Effector memory CD8-positive, alpha-beta T cell (primary cell): Measurements from ENCODE around the gene YIPF6.
"Not testable (repeated sequence)": the region's sequence is repeated elsewhere in the genome, so short reads cannot be mapped to it uniquely, and the experiment has no call there.

Source experiments
- ATAC-seq: fragments of 150-1000 bp; cut with Tn5 transposase; replicated peaks from 2 replicates; pipeline ENCODE4 v1.10.0; 2021; ENCODE audit warnings: mild to moderate bottlenecking, moderate library complexity
- DNase-seq, 3 experiments: peaks; one replicate each; pipeline ENCODE4 v3.0.0; 2021
- H3K27ac Mint-ChIP-seq, 2 donors: one replicate each; pipeline ENCODE4 v1.8.0; 2022; ENCODE audit warnings: mild to moderate bottlenecking in 2 of 2, mixed read lengths in 2 of 2, moderate library complexity in 2 of 2
- H3K27me3 Mint-ChIP-seq, 2 donors: one replicate each; pipeline ENCODE4 v1.8.0; 2022; ENCODE audit warnings: mixed read lengths in 2 of 2
- H3K36me3 Mint-ChIP-seq: one replicate; pipeline ENCODE4 v1.8.0; 2022; ENCODE audit warnings: mild to moderate bottlenecking, moderate library complexity, mixed read lengths; ENCODE audit not compliant: insufficient read depth
- H3K4me1 Mint-ChIP-seq, 2 donors: one replicate each; pipeline ENCODE4 v1.8.0; 2022; ENCODE audit warnings: low read depth in 2 of 2, mixed read lengths in 2 of 2
- H3K4me3 Mint-ChIP-seq, 2 donors: one replicate each; pipeline ENCODE4 v1.8.0; 2022; ENCODE audit warnings: mild to moderate bottlenecking in 2 of 2, mixed read lengths in 2 of 2, moderate library complexity in 2 of 2
- H3K9me3 Mint-ChIP-seq, 2 donors: one replicate each; pipeline ENCODE4 v1.8.0; 2022; ENCODE audit warnings: mixed read lengths in 2 of 2
- total RNA-seq, 9 experiments: gene quantifications; one replicate each; lab custom pipeline; 2026; lab: John Stamatoyannopoulos, UW

YIPF6 gene
- 19.6 to 41.9 (median 37.1) reads per million in 9 experiments for total RNA-seq

DNA sequence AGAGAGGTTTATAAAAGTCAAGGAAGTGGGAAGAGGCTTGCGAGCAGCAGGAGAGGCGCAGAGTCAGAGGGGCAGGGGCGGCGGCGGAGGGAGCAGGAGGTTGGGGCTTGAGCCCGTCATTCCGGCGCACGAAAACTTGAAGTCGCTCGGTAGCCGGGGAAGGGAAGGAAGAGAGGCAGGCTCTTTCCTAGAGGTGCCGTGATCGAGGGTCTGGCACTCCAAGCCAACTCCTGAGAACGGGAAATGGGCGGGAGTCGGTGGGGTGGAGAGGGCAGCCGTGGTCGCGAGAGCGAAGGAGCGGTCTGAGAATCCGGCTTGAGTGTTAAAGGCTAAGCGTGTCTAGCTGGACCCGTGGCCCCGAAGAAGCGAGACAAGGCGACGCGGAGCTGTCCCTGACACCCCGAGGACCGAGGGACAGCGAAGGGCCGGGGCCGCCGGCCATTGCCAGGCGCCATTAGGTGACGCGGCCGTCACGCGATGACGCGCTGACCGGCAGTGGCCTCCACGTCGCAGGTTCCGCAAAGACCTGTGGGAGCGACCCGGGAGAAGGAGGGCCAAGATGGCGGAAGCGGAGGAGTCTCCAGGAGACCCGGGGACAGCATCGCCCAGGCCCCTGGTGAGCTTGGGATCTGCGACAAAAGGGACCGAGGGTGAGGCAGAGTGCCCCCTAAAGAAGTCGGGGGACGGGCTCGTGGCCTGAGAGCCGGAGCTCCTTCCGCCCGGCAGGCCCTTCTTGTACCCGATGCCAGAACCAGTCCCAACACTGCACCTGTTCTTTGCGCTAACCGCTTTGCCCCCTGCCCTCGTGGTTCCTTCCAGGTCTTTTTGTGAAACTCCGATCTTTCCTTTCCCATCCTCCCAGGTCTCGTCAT lies at the start of gene YIPF6:
Gene YIPF6 (plus strand): TSS at position 544 of the 872 bp plus-strand sequence. CDS start 16 bp downstream, at position 560.
- Mint-ChIP-seq H3K36me3 (peaks cover 4% of the 10 kb centered on the region), H3K4me1 (peaks cover 15 to 17% of the 10 kb centered on the region in 2 donors), H3K9me3 (no peaks in the 10 kb centered on the region), H3K4me3 (peak within 1 kb of the TSS; percentile 97), H3K27ac (peak within 1 kb of the TSS; percentile 99), H3K27me3 (peaks cover 6 to 10% of the 10 kb centered on the region in 2 donors)
- peak; percentile 91 for ATAC-seq
- peak; percentile 25 to 45 (median 42) for DNase-seq

- Mint-ChIP-seq H3K4me1 (no peaks in the 10 kb centered on the region), H3K4me3 (no peak overlapping the region), H3K9me3 (no peaks in the 10 kb centered on the region), H3K36me3 (no peaks in the 10 kb centered on the region), H3K27ac (no peak overlapping the region), H3K27me3 (no peaks in the 10 kb centered on the region)
- no peak for ATAC-seq
- DNase-seq = no peak
These were observed 47.1 kb upstream of the YIPF6 start for GRCh38 chrX:68451720-68452119.

- Mint-ChIP-seq H3K36me3 (no peaks in the 10 kb centered on the region), H3K27ac (no peak overlapping the region), H3K27me3 (no peaks in the 10 kb centered on the region), H3K4me3 (no peak overlapping the region), H3K9me3 (no peaks in the 10 kb centered on the region), H3K4me1 (no peaks in the 10 kb centered on the region)
- ATAC-seq (no peak), DNase-seq (no peak)
These were observed 44.2 kb upstream of the YIPF6 start for GRCh38 chrX:68454476-68455150.

GRCh38 chrX:68455151-68455510 lies 43.7 kb upstream of the YIPF6 start:
- H3K4me1 Mint-ChIP-seq = no peaks in the 10 kb centered on the region
- ATAC-seq = no peak
- H3K4me3 Mint-ChIP-seq = no peak overlapping the region
- H3K27me3 Mint-ChIP-seq = no peaks in the 10 kb centered on the region
- DNase-seq = no peak
- no peaks in the 10 kb centered on the region for H3K9me3 Mint-ChIP-seq
- H3K36me3 Mint-ChIP-seq = no peaks in the 10 kb centered on the region
- H3K27ac Mint-ChIP-seq = no peak overlapping the region

DNA sequence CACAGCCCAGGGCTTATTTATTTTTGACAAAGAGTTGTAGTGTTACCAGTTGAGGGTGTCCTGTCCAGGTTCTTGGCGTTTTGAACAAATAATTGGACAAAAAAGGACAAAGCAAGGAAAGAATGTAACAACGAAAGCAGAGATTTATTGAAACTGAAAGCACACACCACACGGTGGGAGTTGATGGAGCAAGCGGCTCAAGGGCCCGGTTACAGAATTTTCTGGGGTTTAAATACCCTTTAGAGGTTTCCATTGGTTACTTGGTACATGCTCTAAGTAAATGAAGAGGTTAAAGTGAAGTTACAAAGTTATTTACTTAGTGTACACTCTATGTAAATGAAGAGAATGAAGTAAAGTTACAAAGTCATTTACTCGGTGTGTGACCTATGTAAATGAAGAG lies 37.8 kb upstream of the YIPF6 start:
- Mint-ChIP-seq H3K36me3 (no peaks in the 10 kb centered on the region), H3K4me1 (no peaks in the 10 kb centered on the region), H3K4me3 (no peak overlapping the region), H3K9me3 (no peaks in the 10 kb centered on the region), H3K27ac (no peak overlapping the region), H3K27me3 (no peaks in the 10 kb centered on the region)
- DNase-seq (no peak), ATAC-seq (no peak)

DNA sequence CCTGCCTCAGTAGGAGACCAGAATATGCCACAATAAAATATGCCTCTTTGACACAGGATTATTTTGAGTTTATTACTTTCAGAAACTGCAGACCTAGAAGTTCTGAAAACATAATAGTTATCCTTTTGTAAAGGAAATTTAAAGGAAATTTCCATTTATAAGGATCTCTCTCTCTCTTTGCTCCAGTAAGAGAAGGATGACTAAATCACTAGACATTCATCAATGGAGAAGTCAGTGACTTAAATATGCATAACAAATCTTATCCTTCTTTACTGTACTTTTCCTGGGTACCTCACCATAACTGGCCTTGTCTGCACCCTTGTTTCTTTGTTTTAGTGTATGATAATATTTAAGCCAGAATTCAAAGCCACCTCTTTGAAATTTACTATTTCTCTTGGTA lies 37.3 kb upstream of the YIPF6 start:
- Mint-ChIP-seq H3K27ac (no peak overlapping the region), H3K4me1 (no peaks in the 10 kb centered on the region)

DNA sequence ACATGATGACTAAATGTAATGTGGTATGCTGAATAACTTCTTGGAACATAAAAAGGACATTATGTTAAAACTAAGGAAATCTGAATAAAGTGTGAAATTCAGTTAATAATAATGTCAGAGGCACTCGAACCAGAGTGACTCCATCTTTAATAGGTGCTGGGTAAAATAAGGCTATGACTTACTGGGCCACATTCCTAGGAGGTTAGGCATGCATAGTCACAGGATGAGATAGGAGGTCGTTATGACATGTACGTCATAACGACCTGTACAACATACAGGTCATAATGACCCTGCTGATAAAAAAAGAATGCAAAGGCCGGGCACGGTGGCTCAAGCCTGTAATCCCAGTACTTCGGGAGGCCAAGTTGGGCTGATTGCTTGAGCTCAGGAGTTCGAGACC lies 36.7 kb upstream of the YIPF6 start:
- no peak overlapping the region for H3K27ac Mint-ChIP-seq
- no peaks in the 10 kb centered on the region for H3K36me3 Mint-ChIP-seq
- H3K27me3 Mint-ChIP-seq = no peaks in the 10 kb centered on the region
- no peaks in the 10 kb centered on the region for H3K9me3 Mint-ChIP-seq
- no peaks in the 10 kb centered on the region for H3K4me1 Mint-ChIP-seq
- ATAC-seq (no peak), DNase-seq (no peak)
- no peak overlapping the region for H3K4me3 Mint-ChIP-seq

More for the DNA sequence above, 37.3 kb upstream of the YIPF6 start:
- DNase-seq (no peak), ATAC-seq (no peak)
- Mint-ChIP-seq H3K4me3 (no peak overlapping the region), H3K36me3 (no peaks in the 10 kb centered on the region), H3K27me3 (no peaks in the 10 kb centered on the region), H3K9me3 (no peaks in the 10 kb centered on the region)

- peak overlapping the region in 1 of 2 donors; percentile 38 for H3K27ac Mint-ChIP-seq
- peaks cover 0 to 3% of the 10 kb centered on the region in 2 donors for H3K27me3 Mint-ChIP-seq
- no peaks in the 10 kb centered on the region for H3K36me3 Mint-ChIP-seq
- ATAC-seq (peak; percentile 42), DNase-seq (peak; percentile 2 to 26 (median 6))
- H3K4me3 Mint-ChIP-seq = no peak overlapping the region
- H3K9me3 Mint-ChIP-seq = no peaks in the 10 kb centered on the region
- no peaks in the 10 kb centered on the region for H3K4me1 Mint-ChIP-seq
These were observed 36.2 kb upstream of the YIPF6 start for GRCh38 chrX:68462653-68463052.

DNA sequence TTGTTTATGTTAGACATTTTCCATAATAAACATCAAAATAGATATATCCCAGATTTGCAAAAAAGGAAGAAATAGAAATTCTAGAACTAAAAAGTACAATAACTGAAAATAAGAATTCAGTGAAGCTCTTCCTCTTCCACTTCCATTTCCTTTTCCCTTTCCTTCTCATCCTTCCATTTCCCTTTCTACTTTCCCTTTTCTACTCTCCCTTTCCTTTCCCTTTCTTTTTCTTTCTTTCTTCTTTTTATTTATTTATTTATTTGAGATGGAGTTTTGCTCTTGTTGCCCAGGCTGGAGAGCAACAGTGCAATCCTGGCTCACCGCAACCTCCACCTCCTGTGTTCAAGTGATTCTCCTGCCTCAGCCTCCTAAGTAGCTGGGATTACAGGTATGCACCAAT lies 35.0 kb upstream of the YIPF6 start:
- Mint-ChIP-seq H3K4me1 (no peaks in the 10 kb centered on the region), H3K27me3 (peaks cover 0 to 5% of the 10 kb centered on the region in 2 donors), H3K27ac (no peak overlapping the region), H3K36me3 (no peaks in the 10 kb centered on the region), H3K9me3 (no peaks in the 10 kb centered on the region), H3K4me3 (no peak overlapping the region)
- ATAC-seq = no peak
- DNase-seq = no peak

DNA sequence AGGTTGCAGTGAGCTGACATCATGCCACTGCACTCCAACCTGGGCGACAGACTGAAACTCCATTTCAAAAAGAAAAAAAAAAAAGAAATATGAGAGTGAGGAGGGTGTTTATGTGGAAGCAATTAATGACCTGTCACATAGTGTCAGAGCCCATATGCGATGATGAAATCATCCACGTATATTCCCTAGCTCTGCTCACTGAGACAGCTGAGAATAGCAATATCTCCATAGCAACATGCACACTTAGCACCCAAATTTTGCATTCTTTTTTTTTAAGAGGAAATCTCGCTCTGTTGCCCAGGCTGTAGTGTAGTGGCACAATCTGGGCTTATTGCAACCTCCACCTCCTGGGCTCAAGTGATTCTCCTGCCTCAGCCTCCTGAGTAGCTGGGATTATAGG lies 34.1 kb upstream of the YIPF6 start:
- no peak overlapping the region for H3K4me3 Mint-ChIP-seq

GRCh38 chrX:68480969-68481368 lies 17.9 kb upstream of the YIPF6 start:
- DNase-seq (no peak), ATAC-seq (no peak)
- Mint-ChIP-seq H3K36me3 (no peaks in the 10 kb centered on the region), H3K4me3 (no peak overlapping the region), H3K9me3 (no peaks in the 10 kb centered on the region), H3K4me1 (no peaks in the 10 kb centered on the region), H3K27me3 (peaks cover 0 to 8% of the 10 kb centered on the region in 2 donors), H3K27ac (no peak overlapping the region)

More for the DNA sequence above, 34.1 kb upstream of the YIPF6 start:
- H3K27me3 Mint-ChIP-seq = peaks cover under 1 to 5% of the 10 kb centered on the region in 2 donors
- DNase-seq (no peak), ATAC-seq (no peak)
- no peaks in the 10 kb centered on the region for H3K4me1 Mint-ChIP-seq
- H3K36me3 Mint-ChIP-seq = no peaks in the 10 kb centered on the region
- no peak overlapping the region for H3K27ac Mint-ChIP-seq
- no peaks in the 10 kb centered on the region for H3K9me3 Mint-ChIP-seq

- DNase-seq, H3K36me3 Mint-ChIP-seq, H3K4me3 Mint-ChIP-seq, ATAC-seq, H3K27me3 Mint-ChIP-seq, H3K9me3 Mint-ChIP-seq, H3K27ac Mint-ChIP-seq, H3K4me1 Mint-ChIP-seq: not testable (repeated sequence)
These were observed 12.7 kb upstream of the YIPF6 start for GRCh38 chrX:68486198-68486597.

DNA sequence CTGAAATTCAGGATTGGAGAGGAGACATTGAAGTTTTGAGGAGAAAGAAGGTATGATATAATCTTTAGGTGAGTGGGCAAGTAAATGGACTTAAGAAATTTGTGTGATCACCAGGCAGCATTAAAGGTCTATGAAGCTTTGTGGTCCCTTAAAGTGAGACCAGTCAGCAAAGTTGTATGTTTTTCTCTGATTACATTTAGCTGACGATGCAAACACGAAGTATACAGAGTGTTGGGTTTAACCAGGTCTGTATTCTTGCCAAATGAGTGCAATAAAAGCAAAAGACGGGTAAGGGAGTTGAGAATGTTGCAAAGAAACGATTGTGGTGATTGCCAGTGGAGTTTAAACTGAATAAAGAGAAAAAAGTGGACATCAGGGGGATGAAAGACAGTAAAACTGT lies 11.6 kb upstream of the YIPF6 start:
- Mint-ChIP-seq H3K9me3 (no peaks in the 10 kb centered on the region), H3K36me3 (no peaks in the 10 kb centered on the region), H3K27ac (no peak overlapping the region), H3K4me3 (no peak overlapping the region), H3K4me1 (no peaks in the 10 kb centered on the region), H3K27me3 (no peaks in the 10 kb centered on the region)
- no peak for DNase-seq
- ATAC-seq = no peak

DNA sequence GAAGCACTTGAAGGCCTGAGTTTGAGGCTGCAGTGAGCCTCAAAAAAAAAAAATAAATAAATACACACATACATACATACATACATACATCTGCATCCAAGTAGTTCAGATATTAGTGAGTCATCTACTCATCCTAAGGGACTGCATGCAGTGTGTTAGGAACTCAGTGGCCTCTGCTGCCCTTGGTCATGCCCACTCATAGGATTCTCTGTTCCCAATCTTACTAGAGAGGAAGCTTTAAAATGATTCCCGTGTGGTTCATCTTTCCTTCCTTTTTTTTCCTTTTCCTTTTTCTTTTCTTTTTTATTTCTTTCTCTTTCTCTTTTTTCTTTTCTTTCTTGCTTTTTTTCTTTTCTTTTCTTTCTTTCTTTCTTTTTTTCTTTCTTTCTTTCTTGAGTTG lies 10.9 kb upstream of the YIPF6 start:
- Mint-ChIP-seq H3K4me3 (no peak overlapping the region), H3K4me1 (no peaks in the 10 kb centered on the region), H3K9me3 (no peaks in the 10 kb centered on the region), H3K27me3 (no peaks in the 10 kb centered on the region), H3K27ac (no peak overlapping the region), H3K36me3 (no peaks in the 10 kb centered on the region)
- ATAC-seq (no peak), DNase-seq (no peak)
